IPS-NIHi7 (cell line): ENCODE measurements around the gene GBE1.
"Not testable (repeated sequence)": the region's sequence is repeated elsewhere in the genome, so short reads cannot be mapped to it uniquely, and the experiment has no call there.

ENCODE experiments used
- DNase-seq: peaks from one replicate; pipeline ENCODE4 v3.0.0; 2012; ENCODE audit warnings: mixed read lengths; ENCODE audit errors: extremely low spot score

GBE1 gene

GRCh38 chr3:81760924-81761903 is at the start of gene GBE1:
Gene GBE1, minus strand, starts transcription at chr3:81761645. Its CDS starts 128 bp downstream, at chr3:81761517.
- peak; percentile 91 for DNase-seq

DNA sequence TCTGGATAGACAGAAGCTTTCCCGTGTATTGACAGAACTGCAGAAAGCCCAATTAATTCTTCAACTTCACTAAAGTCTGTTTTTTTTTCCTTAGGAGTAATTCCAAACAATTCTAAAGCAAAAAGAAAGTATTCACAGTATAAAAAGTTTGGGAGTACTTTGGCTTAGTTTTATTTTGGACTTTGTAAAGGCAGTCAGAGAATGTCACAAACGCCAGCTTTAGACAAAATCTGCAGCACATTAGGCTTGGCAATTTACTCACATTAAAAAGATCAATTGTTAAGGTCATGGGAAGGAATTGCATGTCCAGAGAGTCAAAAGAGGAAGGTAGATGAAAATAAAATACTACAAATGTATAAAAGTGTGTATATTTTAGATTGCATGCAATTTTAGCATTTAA is 47.5 kb upstream of the GBE1 start:
- DNase-seq, result no peak

DNA sequence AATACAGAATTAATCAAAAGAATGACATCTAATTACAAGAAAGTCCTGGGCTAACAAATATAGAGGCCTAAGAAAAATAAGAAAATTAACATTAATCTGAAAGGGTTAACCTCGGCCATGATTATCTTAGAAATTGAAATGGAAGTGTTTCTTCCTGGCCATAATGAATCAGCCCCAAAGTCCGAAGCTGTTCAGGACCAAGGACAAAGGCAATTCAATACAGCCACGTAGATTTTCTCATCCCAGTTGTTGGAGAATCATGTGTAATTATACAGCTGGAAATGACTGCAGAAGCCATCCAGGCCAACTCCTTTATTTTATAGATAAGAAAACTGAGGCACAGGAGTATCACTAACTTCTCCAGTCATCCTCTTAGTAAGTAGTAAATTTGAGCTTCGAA is 38.0 kb upstream of the GBE1 start:
- DNase-seq, result no peak

DNA sequence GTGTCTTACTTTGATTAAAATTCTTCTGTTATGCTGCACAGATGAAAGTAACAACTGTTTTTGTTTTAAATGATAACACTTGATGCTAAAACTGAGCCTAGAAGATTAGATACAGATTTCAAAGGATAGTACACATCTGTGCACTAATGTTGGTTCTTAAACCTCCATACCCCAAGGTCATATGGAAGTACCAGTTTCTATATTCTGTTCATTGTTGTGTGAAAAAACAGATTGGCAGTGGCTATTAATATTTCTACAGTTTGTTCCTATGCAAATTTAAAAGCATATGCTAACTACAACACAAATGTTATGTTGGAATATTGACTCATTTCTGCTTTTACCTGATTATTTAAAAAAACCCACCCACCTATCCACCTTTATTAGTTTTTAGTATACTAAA is 32.0 kb upstream of the GBE1 start:
- no peak for DNase-seq

DNA sequence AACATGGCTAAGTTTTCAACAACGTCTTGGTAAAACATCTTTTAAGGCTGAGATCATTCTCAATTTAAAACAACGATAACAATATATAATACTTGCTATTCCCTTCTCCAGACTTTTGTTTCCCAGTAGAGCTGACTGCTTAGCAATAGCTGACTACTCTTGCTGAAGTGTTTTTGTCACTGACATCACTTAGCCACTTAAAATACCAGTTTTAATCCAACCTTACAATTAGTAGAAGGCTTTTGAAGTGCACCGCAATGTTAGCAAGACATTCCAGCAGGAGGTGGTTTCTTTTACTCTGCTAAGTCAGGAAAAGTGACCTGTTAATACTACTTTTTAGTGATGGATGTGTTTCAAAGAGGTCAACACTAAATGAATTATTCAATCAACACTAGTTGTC is 28.7 kb upstream of the GBE1 start:
- no peak for DNase-seq

- no peak for DNase-seq
Observed at GRCh38 chr3:81789691-81790090, 28.2 kb upstream of the GBE1 start.

- DNase-seq, result no peak
Observed at GRCh38 chr3:81788610-81789009, 27.2 kb upstream of the GBE1 start.

DNA sequence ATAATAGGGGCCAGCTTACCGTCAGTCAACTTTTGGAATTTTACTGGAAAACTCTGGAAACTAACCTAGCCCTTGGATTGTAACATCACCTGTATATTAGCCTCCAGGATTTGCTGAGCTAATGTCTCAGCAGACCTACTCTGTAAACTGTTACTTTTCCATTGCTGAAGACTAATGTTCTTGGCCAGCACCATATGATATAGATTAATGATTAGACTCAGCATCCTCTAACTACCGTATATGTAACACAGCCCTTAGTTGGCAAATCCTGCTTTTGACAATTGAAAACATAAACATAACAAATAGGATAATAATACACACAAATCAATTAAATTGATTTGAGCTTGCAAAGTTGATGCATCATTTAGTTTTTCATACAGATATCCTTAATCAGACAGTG is 26.6 kb upstream of the GBE1 start:
- DNase-seq, result no peak

- no peak for DNase-seq
Observed at GRCh38 chr3:81782585-81782984, 21.1 kb upstream of the GBE1 start.

DNA sequence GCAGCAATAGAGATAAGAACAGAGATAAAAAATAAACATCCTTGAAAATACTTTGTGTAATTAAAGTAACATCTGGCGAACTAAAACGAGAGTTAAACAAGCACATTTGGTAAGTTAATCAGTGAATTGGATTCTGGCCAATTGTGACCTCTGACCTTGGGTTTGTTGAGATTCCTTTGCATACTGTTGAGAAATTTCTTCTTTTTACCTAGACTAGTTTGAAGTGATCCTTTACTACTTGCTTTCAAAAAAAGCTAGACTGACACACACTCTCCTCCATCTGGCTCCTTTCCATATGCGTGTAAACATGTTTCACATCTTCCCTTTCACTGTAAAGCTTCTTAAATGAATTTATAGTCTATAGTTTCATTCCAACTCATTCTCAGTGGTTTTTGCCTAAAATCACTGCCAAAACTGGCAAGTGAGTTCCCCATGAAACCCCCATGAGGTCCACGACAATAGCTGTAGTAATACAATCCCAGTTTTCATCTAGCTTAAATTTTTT is 17.3 kb upstream of the GBE1 start:
- no peak for DNase-seq

- no peak for DNase-seq
Observed at GRCh38 chr3:81776643-81777042, 15.2 kb upstream of the GBE1 start.

GRCh38 chr3:81770710-81771109 is 9.3 kb upstream of the GBE1 start:
- DNase-seq, result no peak

- no peak for DNase-seq
Observed at GRCh38 chr3:81769299-81769698, 7.9 kb upstream of the GBE1 start.

DNA sequence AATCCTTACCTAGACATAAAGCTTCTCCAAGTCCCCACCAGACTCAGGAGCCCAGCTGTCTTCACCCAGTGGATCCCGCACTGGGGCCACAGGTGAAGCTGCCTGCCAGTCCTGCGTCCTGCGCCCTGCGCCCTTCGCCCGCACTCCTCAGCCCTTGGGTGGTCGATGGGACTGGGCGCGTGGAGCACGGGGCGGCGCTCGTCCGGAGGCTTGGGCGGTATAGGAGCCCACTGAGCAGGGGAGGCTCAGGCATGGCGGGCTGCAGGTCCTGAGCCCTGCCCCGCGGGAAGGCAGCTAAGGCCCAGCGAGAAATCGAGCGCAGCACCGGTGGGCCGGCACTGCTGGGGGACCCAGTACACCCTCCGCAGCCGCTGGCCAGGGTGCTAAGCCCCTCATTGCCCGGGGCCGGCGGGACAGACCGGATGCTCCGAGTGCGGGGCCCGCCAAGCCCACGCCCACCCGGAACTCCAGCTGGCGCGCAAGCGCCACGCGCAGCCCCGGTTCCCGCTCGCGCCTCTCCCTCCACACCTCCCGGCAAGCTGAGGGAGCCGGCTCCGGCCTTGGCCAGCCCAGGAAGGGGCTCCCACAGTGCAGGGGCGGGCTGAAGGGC is 5.9 kb upstream of the GBE1 start:
- DNase-seq, result not testable (repeated sequence)

- no peak for DNase-seq
Observed at GRCh38 chr3:81765400-81765799, 4.0 kb upstream of the GBE1 start.

GRCh38 chr3:81764665-81765064 is 3.2 kb upstream of the GBE1 start:
- DNase-seq, result no peak

DNA sequence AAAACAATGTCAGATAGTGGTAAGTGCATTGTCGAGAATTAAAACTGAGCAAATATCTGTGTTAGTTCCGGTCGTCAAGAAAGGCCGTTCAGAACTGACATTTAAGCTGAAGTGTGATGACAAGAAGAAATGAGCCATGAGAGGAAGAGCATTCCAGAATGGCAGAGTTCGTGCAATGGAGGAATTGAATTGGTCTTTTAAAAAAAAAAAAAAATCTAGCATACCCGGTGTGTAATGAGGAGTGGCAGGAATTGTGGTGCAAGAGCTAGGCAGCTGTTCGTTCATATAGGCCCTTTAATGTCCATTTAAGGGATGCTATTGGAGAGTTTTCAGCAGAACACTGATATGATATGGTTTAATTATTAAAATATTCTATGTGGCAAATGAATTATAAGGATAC is 2.6 kb upstream of the GBE1 start:
- DNase-seq, result no peak

DNA sequence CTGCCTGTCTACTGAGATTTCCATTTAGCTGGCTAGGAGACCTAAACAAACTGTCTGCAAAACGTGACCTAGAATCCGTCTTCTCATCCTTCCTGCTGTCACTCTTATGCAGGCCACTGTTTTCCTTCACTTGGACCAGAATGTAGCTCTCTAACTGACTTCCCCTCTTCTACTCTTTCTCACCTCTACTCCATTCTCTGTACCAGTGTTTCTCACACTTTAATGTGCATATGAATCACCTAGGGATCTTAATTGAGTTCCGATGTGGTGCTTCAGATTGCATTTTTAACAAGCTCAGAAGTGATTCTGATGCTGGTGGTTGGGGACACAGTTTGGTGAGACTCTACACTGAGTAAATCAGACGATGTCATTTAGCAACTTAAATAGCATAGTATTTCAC is 1.6 kb upstream of the GBE1 start:
- no peak for DNase-seq

DNA sequence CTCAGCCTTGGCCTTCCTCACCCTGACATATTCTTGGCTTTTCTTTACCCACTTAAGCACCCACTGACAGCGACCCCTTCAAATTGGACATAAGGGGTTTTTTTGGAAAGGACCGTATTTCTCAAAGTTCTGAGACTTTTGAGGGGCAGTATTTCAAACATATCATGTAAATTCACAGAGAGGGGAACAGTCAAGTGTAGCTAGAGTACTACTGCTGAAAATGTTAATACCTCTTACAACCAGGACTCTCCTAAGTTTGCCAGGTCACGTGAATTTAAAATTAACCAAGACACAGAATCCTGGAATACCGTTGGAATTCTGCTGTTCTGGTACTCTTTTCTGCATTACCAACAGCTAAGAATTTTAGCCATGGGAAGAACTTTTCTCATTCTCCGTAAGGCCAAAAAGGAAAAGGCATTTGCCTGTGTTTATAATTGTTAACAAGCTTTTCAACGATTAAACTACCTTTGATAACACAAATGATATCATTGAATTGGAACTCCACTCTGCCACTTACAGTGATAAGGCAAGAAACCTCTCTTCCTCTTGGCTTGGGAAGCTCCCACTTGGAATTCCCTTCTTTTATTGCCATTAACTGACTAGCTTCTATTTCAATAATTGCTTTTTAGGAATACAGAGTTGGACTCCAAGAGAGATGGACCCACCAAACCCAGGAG is 597 bp upstream of the GBE1 start:
- DNase-seq, result no peak

GRCh38 chr3:81760215-81760614 is 1.2 kb downstream of the GBE1 start:
- no peak for DNase-seq

- DNase-seq, result not testable (repeated sequence)
Observed at GRCh38 chr3:81758771-81759170, 2.7 kb downstream of the GBE1 start.

DNA sequence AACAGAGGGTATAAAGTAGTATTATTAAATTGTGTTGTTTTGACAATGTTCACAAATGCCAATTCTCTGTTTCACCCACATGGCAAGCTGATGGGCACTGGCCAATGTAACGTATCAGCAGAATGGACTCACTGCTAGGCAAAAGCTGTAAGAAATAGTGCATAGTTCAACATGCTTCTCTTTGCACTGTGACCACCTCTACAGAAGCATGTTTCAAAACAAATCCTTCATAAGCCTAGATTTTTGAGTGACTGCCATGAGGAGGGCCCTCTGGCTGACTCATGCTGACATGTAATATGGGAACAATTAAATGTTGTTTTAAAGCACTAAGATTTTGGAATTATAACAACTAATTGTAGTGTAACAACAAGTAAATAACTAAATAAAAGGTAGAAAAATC is 3.2 kb downstream of the GBE1 start:
- no peak for DNase-seq
